HG03565 (cell line): ENCODE results near the gene HBA2.
"Not testable (repeated sequence)": the region's sequence is repeated elsewhere in the genome, so short reads cannot be mapped to it uniquely, and the experiment has no call there.

Source experiments
- ATAC-seq: cut with Tn5 transposase; IDR thresholded peaks from one replicate; pipeline ENCODE4 v1.9.1; 2021; ENCODE audit warnings: mild to moderate bottlenecking, moderate library complexity; ENCODE audit not compliant: unreplicated experiment

The HBA2 gene

DNA sequence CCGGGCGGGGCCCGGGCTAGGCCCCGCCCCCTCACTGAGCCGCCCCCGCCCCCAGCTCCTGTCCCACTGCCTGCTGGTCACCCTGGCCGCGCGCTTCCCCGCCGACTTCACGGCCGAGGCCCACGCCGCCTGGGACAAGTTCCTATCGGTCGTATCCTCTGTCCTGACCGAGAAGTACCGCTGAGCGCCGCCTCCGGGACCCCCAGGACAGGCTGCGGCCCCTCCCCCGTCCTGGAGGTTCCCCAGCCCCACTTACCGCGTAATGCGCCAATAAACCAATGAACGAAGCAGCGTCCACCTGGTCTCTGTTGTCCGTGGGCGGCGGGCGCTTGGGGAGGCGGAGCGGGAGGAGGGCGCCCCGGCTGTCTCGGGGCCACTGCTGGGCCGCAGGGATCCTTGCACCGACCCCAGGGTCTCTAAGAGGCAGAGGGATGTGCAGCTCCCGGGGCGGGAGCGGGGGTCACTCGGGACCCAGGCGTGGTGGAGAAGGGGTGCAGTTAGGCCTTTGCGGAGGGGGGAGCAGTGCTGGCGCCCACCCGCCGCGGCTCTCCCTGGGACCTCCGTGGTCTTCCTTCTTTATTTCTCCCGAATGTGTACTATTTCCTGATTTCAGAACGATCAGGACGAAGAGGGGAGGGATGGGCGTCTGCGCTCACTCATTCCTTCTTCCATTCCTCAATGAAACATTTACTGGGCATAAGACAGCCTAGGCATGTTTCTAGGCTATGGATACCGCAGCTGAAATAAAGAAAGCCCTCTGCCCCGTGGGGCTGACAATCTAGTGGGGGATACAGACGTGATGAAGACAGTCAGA is 18.3 kb upstream of the HBA2 start:
- ATAC-seq, result no peak

GRCh38 chr16:155031-155398 is 17.7 kb upstream of the HBA2 start:
- no peak for ATAC-seq

- no peak for ATAC-seq
These were observed 13.4 kb upstream of the HBA2 start for GRCh38 chr16:159136-159849.

- not testable (repeated sequence) for ATAC-seq
These were observed 12.4 kb upstream of the HBA2 start for GRCh38 chr16:160242-160641.

GRCh38 chr16:160691-161190 is 11.9 kb upstream of the HBA2 start:
- no peak for ATAC-seq

- ATAC-seq, result no peak
These were observed 10.2 kb upstream of the HBA2 start for GRCh38 chr16:162271-162991.

GRCh38 chr16:163139-163538 is 9.5 kb upstream of the HBA2 start:
- not testable (repeated sequence) for ATAC-seq

DNA sequence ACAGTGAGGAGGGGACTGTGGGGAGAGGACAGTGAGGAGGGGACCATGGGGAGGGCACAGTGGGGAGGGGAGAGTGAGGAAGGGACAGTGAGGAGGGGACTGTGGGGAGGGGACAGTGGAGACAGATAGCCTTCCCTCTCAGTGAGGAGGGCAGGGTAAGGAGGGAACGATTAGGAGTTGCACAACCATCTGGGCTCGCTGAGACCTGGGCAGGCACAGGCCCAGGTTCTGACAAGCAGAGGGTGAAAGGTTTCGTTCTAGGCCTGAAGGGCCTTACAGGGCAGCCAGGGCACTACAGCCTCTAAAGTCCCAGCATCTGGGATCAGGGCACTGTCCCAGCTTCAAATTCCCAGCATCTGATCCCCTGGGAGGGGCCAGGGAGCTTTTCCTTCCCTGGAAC is 9.0 kb upstream of the HBA2 start:
- not testable (repeated sequence) for ATAC-seq

GRCh38 chr16:164134-164823 is 8.4 kb upstream of the HBA2 start:
- not testable (repeated sequence) for ATAC-seq

GRCh38 chr16:164827-165538 is 7.7 kb upstream of the HBA2 start:
- no peak for ATAC-seq

- ATAC-seq, result no peak
These were observed 6.9 kb upstream of the HBA2 start, which contains the start of gene HBM for GRCh38 chr16:165539-166374. Gene HBM, plus strand, starts transcription at chr16:165978. Its CDS starts 20 bp downstream, at chr16:165998.

DNA sequence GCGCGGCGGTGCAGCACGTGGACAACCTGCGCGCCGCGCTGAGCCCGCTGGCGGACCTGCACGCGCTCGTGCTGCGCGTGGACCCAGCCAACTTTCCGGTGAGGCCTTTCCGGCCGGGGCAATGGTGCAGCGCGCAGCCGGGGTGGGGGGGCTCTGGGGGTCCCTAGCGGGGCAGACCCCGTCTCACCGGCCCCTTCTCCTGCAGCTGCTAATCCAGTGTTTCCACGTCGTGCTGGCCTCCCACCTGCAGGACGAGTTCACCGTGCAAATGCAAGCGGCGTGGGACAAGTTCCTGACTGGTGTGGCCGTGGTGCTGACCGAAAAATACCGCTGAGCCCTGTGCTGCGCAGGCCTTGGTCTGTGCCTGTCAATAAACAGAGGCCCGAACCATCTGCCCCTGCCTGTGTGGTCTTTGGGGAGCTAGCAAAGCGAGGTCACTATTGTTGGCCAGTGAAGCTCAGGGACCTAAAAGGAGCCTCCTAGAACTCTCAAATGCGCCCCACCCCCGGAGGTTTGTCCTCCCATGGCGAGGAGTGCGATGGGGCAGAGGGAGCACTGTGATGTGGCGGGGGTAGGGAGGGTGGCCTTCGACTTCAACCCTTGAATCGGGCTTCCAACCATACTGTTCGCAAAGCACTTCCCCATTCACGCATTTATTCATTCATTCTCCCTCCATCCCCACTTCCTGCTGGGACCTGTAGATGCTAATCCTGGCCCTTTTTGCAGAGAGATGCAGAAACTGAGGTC is 6.1 kb upstream of the HBA2 start:
- ATAC-seq, result no peak

DNA sequence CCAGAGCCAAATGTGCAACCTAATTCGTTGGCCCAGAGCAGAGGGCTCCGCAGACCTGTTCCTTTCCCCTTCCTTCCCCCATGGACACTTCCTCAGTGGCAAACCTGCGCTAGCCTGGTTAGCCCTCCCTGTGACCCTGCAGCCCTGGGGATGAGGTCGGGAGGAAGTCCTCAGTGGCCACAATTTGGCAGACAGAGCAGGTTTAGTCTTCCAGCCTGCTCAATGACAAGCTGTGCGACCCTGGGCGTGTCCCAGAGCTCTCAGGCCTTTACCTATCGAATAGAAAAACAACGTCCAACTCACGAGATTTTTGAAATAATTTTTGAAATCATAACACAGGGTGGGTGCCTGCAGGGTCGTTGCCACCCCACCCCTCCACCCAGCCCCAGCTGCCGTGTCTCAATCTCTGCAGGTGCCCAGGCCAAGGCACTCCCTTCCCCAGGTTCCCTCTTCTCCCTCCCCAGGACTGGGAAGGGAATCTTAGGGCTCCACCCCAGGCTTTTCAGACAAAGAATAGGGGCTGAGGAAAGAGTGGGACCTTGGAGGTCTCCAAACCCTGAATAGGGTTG is 5.5 kb upstream of the HBA2 start:
- no peak for ATAC-seq

- ATAC-seq, result no peak
These were observed 4.3 kb upstream of the HBA2 start for GRCh38 chr16:168424-168823.

DNA sequence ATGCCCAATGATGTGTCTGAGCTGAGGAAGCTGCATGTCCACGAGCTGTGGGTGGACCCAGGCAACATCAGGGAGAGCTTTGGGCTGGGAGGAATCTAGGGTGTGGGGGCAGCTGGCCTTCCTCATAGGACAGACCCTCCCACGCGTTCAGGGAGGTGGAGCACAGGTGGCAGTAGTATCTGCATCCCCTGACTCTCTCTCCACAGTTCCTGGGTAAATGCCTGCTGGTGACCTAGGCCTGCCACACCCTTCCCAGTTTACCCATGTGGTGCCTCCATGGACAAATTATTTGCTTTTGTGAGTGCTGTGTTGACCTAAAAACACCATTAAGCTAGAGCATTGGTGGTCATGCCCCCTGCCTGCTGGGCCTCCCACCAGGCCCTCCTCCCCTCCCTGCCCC is 3.7 kb upstream of the HBA2 start:
- no peak for ATAC-seq

DNA sequence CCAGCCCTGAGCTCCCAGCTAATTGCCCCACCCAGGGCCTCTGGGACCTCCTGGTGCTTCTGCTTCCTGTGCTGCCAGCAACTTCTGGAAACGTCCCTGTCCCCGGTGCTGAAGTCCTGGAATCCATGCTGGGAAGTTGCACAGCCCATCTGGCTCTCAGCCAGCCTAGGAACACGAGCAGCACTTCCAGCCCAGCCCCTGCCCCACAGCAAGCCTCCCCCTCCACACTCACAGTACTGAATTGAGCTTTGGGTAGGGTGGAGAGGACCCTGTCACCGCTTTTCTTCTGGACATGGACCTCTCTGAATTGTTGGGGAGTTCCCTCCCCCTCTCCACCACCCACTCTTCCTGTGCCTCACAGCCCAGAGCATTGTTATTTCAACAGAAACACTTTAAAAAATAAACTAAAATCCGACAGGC is 2.6 kb upstream of the HBA2 start:
- not testable (repeated sequence) for ATAC-seq

DNA sequence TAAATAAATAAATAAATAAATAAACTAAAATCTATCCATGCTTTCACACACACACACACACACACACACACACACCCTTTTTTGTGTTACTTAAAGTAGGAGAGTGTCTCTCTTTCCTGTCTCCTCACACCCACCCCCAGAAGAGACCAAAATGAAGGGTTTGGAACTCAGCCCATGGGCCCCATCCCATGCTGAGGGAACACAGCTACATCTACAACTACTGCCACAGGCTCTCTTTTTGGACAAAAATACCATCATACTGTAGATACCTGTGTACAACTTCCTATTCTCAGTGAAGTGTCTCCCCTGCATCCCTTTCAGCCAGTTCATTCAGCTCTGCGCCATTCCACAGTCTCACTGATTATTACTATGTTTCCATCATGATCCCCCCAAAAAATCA is 1.9 kb upstream of the HBA2 start:
- no peak for ATAC-seq

- not testable (repeated sequence) for ATAC-seq
These were observed 657 bp downstream of the HBA2 start for GRCh38 chr16:173211-173854.
